ENCODE measurements around the gene NDUFS1.
"Not testable (repeated sequence)": the region's sequence is repeated elsewhere in the genome, so short reads cannot be mapped to it uniquely, and the experiment has no call there.

Gene NDUFS1

DNA sequence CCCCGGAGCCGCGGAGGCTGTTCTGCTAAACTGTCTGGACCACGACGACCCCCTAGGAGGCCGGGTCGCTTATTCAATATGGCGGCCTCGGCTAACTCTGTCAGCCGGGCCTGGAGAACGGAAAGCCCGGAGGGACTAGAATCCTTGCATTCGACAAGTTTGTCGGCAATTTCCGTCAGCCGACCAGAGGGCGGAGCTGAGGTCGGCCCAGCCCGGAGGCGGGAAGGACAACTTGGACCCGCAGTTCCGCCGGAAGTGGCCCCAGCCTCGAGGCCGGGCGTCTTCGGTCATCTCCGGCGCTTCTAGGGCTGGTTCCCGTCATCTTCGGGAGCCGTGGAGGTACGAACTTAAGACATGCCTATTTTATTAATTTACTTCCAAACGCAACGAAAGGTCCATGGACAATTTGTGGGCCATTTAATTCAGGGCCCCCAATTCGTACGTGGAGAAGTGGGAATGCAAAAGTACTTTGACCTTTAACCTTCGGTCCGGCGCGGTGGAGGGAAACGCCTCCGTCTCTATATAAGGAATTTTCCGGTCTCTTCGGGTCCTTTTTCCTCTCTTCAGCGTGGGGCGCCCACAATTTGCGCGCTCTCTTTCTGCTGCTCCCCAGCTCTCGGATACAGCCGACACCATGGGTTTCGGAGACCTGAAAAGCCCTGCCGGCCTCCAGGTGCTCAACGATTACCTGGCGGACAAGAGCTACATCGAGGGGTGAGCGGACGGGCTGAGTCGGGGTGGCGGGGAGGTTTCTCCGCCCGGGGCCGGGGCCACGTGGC lies at the start of gene NDUFS1, which contains the start of gene EEF1B2:
TSS of gene NDUFS1 (minus strand) at position 99 of the 779 bp plus-strand sequence. CDS start 5,766 bp downstream, outside the sequence.
TSS of gene EEF1B2 (plus strand) at position 550 of the 779 bp plus-strand sequence. CDS start at position 635, 85 bp downstream.
- DNase-seq, result peak; percentile 99
- in situ Hi-C loops (cut with HindIII; ENCODE audit: low pct_ligation_motif_present, low pct_unique_long_range_greater_than_20kb, low sequenced_read_pairs), result no loop called here

GRCh38 chr2:206208900-206209299 lies 49.7 kb upstream of the NDUFS1 start:
- in situ Hi-C loops (cut with HindIII; ENCODE audit: low pct_ligation_motif_present, low pct_unique_long_range_greater_than_20kb, low sequenced_read_pairs), result no loop called here
- DNase-seq, result no peak

DNA sequence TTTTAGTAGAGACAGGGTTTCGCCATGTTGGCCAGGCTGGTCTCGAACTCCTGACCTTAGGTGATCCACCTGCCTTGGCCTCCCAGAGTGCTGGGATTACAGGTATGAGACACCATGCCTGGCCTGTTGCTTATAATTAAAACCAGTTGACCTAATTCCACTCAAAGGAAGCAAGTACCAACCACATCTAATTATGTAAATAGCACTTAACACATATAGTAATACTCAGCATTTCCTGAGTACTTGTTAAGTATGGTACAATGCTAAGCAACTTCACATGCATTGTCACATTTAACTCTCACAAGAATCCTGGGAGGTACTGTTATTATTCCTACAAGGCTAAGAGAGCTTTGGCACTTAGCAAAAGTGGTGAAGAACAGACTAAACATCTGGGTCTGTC lies 48.1 kb upstream of the NDUFS1 start:
- in situ Hi-C loops (cut with HindIII; ENCODE audit: low pct_ligation_motif_present, low pct_unique_long_range_greater_than_20kb, low sequenced_read_pairs); DNase-seq: not testable (repeated sequence)

- in situ Hi-C loops (cut with HindIII; ENCODE audit: low pct_ligation_motif_present, low pct_unique_long_range_greater_than_20kb, low sequenced_read_pairs), result no loop called here
- DNase-seq, result no peak
Measured at GRCh38 chr2:206204710-206205109, 45.5 kb upstream of the NDUFS1 start.

DNA sequence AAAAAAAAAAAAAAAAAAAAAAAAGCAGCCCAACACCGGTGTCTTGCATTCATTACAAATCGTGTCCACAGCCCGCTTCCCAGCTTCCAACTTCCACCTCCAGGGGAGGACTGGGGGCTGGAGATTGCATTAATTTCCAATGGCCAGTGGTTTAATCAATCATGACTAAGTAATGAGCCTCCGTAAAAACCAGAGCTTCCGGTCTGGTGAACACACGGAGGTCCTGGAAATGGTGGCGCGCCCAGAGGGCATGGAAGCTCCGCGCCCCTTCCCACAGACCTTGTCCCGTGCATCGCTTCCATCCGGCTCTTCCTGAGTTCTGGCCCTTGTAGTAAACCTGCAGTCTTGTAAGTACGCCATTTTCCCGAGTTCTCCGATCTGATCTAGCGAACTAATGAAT lies 44.1 kb upstream of the NDUFS1 start:
- in situ Hi-C loops (cut with HindIII; ENCODE audit: low pct_ligation_motif_present, low pct_unique_long_range_greater_than_20kb, low sequenced_read_pairs), result no loop called here
- DNase-seq, result no peak

DNA sequence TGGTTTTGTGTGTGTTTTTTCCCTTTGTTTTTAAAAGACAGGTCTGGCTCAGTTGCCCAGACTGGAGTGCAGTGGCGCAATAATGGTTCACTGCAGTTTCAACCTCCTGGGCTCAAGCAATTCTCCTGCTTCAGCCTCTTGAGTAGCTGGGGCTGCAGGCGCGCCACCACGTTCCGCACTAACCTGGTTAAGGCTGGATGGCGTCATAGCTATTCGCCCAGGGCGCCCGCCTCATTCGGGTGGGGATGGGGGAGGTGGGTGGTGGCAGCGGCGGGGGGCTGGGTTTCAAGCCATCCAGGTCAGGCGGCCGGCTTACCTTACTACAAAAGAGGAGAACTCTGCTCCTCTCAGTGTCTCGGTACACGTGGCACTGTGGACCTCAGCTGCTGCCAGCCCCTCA lies 43.2 kb upstream of the NDUFS1 start:
- in situ Hi-C loops (cut with HindIII; ENCODE audit: low pct_ligation_motif_present, low pct_unique_long_range_greater_than_20kb, low sequenced_read_pairs), result no loop called here
- no peak for DNase-seq

DNA sequence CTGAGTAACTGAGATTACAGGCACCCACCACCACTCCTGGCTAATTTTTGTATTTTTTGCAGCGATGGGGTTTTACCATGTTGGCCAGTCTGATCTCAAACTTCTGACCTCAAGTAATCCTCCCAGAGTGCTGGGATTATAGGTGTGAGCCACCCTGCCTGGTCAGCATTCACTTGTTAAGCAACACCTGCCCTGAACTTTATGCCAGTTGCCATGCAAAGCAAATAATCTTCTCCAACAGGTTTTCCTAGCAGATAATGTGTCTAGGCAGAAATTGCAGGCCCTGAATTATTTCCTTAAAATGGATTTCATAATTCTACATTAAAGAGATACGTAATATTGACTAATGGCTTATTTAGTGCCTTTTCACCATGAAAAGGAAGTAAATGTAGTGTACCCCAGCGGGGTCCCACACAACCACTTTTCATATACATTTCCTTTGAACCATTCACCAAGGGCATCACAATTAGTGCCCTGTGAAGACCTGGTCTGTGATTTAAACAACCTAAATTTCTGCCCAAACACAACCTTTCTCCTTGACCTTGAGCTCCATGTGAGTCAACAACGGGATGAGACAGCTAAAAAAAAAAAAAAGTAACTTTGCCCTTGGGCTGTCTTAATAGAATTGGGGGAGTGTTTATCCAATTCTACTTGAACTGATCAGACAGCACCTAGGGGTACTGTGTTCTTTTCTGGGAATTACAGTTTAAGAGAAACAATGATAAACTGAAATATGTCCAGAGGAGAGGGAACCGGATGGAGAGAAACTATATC lies 42.0 kb upstream of the NDUFS1 start:
- no peak for DNase-seq
- in situ Hi-C loops (cut with HindIII; ENCODE audit: low pct_ligation_motif_present, low pct_unique_long_range_greater_than_20kb, low sequenced_read_pairs), result no loop called here

- DNase-seq, result no peak
- in situ Hi-C loops (cut with HindIII; ENCODE audit: low pct_ligation_motif_present, low pct_unique_long_range_greater_than_20kb, low sequenced_read_pairs), result no loop called here
Measured at GRCh38 chr2:206198677-206199076, 39.4 kb upstream of the NDUFS1 start.

DNA sequence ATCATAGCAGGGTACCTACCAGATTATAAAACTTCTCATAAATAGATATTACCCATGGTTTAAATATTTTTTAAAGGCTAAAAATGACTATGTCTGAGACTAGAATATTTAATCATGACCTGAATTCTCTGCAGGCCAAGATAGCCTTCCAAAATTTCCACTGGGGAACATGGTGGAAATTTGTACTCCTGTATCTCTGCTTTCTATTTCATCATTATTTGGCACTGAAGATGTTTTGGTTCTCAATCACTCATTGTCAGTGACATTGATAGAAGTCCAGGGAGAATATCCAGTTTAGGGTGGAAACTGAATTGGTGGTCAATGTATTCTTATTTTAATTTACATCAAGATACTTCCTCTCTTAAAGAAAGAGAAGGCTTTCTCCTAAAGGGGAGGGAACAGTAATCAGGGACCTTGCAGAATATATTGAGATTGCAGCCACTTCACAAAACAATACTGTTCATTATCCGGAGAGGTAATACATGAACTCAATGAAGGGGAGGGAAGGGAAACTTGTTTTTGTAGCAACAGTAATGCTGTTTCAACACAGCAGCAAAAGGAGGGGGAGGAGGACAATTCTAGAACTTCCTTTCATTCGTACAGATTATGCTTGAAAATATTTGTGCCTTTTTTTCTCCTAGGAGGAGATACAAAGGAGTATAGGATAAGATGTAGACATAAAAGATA lies 34.6 kb upstream of the NDUFS1 start:
- DNase-seq, result no peak
- in situ Hi-C loops (cut with HindIII; ENCODE audit: low pct_ligation_motif_present, low pct_unique_long_range_greater_than_20kb, low sequenced_read_pairs), result no loop called here

DNA sequence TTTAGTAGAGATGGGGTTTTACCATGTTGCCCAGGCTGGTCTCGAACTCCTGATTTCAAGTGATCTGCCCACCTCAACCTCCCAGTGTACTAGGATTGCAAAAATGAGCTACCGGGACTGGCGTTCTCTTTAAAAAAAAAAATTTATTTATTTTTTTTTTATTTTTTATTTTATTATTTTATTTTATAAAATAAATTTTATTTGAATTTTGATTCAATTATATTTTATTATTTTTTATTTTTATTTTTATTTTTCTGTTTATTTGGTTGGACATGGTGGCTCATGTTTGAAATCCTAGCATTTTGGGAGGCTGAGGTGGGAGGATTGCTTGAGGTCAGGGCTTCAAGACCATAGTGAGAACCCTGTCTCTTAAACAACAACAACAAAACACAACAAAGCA lies 32.9 kb upstream of the NDUFS1 start:
- DNase-seq, result no peak
- in situ Hi-C loops (cut with HindIII; ENCODE audit: low pct_ligation_motif_present, low pct_unique_long_range_greater_than_20kb, low sequenced_read_pairs), result no loop called here

DNA sequence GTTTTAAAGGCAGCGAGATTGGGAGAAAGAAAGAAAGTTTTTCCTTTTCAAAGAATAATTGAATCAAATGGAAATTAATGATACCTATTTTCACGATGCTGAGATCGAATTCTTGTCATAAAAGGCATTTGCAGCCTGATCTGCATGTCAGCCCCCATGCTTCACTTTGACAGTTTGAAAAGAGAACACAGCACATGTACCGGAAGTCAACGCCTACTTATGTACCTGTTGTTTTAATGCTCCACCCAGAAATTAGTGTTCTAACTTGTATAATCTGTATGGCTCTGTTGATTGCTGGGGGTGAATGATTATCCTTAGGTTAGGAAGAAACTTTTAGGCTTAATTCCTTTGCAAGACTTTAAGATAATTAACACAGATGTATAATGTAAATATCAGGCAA lies 31.4 kb upstream of the NDUFS1 start:
- no peak for DNase-seq
- in situ Hi-C loops (cut with HindIII; ENCODE audit: low pct_ligation_motif_present, low pct_unique_long_range_greater_than_20kb, low sequenced_read_pairs), result no loop called here

GRCh38 chr2:206190111-206190510 lies 30.9 kb upstream of the NDUFS1 start:
- in situ Hi-C loops (cut with HindIII; ENCODE audit: low pct_ligation_motif_present, low pct_unique_long_range_greater_than_20kb, low sequenced_read_pairs), result no loop called here
- no peak for DNase-seq

DNA sequence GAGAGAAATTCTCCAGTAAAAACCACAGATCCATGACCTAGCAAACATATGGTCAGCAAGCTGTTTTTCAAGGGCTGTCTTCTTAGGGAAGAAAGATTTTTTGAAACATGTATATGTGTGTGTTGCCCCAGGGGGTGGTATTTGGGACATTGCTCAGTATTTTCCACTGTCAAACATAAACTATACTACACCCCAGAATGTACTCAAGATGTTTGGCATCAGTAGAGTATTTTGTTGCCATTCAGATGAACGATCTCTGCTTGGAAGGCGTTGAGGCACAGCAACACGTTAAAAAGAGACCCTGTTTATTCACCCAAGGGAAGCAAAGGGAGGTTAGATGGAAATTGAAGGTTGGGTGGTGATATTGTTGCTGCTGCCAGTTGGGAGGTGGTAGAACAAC lies 30.4 kb upstream of the NDUFS1 start:
- in situ Hi-C loops (cut with HindIII; ENCODE audit: low pct_ligation_motif_present, low pct_unique_long_range_greater_than_20kb, low sequenced_read_pairs), result no loop called here
- no peak for DNase-seq

DNA sequence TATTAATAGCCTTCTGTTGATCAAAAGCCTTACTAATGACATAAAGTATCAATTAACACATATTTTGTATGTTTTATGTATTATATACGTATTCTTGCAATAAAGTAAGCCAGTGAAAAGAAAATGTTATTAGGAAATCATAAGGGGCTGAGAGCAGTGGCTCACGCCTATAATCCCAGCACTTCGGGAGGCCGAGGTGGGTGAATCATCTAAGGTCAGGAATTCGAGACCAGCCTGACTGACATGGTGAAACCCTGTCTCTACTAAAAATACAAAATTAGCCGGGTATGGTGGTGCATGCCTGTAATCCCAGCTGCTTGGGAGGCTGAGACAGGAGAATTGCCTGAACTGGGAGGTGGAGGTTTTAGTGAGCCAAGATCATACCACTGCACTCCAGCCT lies 22.3 kb upstream of the NDUFS1 start:
- DNase-seq; in situ Hi-C loops (cut with HindIII; ENCODE audit: low pct_ligation_motif_present, low pct_unique_long_range_greater_than_20kb, low sequenced_read_pairs): not testable (repeated sequence)

DNA sequence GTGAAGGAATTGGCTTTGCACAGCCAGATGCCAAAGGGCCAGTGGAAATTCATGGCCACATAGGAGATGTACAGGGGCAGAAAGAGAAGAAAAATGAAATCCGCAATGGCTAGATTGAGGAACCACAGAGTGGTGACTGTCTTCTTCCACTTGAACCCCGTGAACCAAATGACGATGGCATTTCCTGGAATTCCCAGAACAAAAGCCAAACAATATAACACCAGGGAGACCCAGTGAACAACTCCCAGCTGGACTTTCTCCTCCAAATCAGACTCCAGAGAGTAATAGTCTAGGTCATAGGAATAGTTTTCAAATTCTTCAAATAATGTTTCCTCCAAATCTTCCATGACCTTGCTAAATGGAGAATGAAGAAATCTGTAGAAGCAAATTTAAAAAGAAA lies 17.7 kb upstream of the NDUFS1 start:
- in situ Hi-C loops (cut with HindIII; ENCODE audit: low pct_ligation_motif_present, low pct_unique_long_range_greater_than_20kb, low sequenced_read_pairs), result no loop called here
- DNase-seq, result no peak

GRCh38 chr2:206176121-206176520 lies 16.9 kb upstream of the NDUFS1 start:
- DNase-seq, result no peak
- in situ Hi-C loops (cut with HindIII; ENCODE audit: low pct_ligation_motif_present, low pct_unique_long_range_greater_than_20kb, low sequenced_read_pairs), result no loop called here

DNA sequence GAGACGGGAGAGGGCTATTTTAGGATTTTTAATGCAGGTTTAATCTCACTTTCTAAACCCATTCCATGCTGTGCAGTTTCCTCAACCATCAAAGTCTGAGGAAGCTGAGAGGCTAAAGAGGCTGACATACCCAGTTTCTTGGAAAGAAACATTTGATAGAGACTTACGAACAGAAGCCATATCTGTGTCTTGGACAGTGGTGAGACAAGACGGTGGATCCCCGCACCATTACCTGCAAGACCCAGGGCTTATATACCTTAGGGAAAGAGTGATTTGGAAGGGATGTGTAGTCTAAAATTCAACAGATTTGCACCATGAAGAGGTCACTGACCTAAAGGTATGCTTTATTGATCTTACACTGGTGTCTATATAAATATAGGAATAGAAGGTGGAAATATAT lies 13.9 kb upstream of the NDUFS1 start:
- in situ Hi-C loops (cut with HindIII; ENCODE audit: low pct_ligation_motif_present, low pct_unique_long_range_greater_than_20kb, low sequenced_read_pairs), result no loop called here
- DNase-seq, result no peak

DNA sequence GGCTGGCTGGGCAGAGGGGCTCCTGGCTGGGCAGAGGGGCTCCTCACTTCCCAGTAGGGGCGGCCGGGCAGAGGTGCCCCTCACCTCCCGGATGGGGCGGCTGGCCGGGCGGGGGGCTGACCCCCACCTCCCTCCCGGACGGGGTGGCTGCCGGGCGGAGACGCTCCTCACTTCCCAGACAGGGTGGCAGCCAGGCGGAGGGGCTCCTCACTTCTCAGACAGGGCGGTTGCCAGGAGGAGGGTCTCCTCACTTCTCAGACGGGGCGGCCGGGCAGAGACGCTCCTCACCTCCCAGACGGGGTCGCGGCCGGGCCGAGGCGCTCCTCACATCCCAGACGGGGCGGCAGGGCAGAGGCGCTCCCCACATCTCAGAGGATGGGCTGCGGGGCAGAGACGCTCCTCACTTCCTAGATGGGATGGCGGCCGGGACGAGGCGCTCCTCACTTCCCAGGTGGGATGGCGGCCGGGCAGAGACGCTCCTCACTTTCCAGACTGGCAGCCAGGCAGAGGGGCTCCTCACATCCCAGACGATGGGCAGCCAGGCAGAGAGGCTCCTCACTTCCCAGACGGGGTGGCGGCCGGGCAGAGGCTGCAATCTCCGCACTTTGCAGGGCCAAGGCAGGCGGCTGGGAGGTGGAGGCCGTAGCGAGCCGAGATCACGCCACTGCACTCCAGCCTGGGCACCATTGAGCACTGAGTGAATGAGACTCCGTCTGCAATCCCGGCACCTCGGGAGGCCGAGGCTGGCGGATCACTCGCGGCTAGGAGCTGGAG lies 12.6 kb upstream of the NDUFS1 start:
- not testable (repeated sequence) for DNase-seq

More for the DNA sequence above, 12.6 kb upstream of the NDUFS1 start:
- in situ Hi-C loops (cut with HindIII; ENCODE audit: low pct_ligation_motif_present, low pct_unique_long_range_greater_than_20kb, low sequenced_read_pairs), result not testable (repeated sequence)
